SKM-1 (cell line): Measurements from ENCODE around the gene SENP1.
"Not testable (repeated sequence)": the region's sequence is repeated elsewhere in the genome, so short reads cannot be mapped to it uniquely, and the experiment has no call there.

Source experiments
- DNase-seq: peaks from one replicate; lab custom pipeline; 2025; ENCODE audit not compliant: unreplicated experiment; lab: John Stamatoyannopoulos, UW

SENP1 gene

DNA sequence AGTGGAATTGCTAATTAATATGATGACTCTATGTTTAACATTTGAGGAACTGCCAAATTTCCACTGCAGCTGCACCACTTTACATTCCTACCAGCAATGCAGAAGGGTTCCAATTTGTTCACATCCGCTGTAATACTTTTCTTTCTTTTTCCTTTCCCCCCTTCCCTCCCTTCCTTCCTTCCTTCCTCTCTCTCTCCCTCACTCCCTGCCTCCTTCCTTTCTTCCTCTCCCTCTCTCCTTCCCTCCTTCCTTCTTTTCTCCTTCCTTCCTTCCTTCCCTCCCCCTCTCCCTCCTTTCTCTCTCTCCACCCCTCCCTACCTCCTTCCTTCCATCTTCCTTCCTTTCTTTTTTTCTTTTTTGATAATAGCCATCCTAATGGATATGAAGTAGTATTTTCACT, 10.1 kb upstream of the SENP1 start:
- no peak for DNase-seq

DNA sequence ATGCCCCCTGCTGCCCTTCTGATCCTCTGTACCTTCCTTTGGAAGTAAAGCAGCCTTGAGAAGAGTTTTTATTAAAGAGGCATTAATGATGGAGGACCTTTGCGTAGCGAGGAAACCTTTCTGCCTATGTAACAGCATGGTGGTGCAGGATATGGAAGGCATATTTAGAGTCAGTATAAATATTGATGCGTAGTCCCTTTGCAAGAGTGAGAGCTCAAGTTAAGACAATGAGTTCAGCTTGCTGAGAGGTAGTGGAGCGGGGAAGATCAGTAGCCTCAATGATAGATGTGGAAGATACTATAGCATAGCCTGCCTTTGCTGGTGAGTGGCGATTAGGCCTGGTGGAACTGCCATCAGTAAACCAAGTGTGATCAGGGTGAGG, 5.4 kb upstream of the SENP1 start:
- DNase-seq: not testable (repeated sequence)

DNA sequence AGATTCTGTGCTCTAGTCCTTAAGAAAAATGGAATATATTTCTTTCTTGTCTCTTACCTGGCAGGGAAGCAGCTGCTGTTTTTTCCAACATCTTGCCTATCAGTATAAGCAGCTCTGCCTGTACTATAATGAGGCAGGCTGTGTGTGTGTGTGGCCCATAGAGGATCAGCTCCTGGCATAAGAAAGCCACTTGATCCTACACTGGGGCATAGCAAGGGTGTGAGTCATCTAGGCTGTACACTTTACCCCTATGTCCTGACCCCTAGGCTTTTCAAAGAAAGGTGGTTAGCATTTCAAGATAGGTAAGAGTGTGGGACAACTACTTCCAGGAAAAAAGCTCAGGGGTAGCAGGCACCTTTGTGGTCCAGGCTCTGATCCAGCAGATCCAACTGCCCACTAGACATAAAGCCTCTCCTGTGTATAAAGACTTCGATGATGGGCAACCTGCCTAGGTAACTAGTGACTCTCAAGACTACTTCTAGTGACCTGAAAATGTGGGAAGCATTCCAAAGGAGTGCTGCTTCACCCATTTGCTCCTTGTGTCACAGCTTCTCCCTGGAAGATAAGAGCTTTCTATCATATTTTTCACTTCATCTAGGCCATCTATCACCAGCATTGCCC, 4.9 kb upstream of the SENP1 start:
- no peak for DNase-seq

DNA sequence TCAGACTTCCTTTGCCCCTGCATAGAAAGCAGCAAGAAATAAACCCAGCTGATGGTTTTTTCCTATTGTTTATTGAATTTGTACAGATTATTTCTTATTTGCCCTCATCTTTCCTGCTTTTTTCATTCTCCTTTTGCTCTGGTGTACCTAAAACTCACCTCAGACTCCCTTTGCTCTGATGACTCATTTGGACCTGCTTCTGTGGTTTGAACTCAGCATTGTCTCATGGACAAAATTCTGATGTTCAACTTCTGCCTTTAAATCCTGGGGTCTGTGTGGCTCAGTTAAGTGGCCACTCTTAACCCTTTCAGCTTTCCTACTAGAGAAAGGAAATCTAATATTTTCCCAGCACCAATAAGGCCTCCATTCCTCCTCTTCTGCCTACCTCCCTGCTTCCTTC, 3.5 kb upstream of the SENP1 start:
- DNase-seq: no peak

DNA sequence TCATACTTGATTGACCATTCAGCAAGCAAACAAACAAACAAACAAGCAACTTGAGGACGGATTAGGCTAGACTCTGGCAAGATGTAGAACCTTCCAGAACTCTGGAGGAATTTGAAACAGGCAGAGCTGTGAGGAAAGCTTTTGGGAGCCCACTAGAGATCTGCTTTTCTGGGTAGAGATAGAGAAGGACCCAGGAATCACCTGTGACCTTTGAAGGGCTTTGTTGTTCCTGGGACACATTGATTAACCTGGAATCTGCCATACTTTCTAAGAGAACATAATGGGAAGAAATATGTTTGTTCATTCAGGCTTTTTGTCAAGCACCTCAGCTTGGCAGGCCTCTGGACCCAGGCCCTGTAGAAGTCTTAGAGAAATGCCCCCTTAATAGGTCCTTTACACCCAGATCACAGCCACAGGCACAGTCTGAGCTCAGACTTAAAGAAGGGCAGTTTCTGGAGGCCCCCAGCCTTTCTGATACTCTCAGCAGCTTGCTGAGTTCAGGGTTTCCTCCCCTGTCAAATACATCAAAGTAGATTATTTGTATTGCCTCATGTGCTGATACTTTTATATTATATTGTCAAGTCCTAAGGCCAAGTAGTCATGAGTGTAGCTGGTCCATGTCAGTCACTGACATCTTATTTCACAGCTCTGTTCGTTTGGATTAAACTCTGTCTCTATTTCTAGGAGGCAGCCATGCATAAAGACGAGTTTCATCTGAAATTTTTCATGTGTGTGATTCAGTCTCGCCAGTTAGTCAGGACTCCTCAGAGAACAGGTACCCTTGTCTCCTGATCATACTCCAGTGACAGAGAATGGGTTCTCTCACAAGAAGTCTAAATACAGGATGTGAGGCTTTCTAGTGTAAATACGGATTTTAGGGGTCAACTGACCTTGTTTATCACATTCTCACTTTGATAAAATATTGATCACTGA, 1.1 kb upstream of the SENP1 start:
- DNase-seq: no peak

DNA sequence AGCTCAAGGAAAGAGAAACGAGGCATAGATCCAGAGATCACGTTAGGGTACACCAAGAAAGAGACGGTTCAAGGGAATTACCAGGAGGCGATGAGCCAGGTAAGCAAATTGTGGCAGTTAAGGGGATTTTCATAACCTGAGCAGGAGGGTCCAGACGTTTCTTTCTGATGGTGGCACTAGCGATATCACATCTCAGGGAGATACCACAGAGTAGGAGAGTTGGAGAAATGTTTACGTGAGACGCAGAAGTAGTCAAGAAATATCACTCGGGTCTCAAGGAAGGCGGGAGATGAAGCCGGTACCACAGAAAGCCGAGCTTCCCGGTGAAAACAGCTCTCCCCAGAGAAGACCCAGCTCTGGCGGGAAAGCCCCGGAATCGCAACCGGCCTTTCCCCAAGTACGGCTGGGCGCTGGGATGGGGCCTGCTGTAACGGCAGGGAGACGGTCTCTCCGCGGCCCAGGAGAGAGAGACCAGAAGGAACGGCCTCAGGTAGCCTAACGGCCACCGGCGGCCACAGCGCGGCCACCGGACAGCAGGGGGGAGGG, 485 bp downstream of the SENP1 start:
- no peak for DNase-seq

DNA sequence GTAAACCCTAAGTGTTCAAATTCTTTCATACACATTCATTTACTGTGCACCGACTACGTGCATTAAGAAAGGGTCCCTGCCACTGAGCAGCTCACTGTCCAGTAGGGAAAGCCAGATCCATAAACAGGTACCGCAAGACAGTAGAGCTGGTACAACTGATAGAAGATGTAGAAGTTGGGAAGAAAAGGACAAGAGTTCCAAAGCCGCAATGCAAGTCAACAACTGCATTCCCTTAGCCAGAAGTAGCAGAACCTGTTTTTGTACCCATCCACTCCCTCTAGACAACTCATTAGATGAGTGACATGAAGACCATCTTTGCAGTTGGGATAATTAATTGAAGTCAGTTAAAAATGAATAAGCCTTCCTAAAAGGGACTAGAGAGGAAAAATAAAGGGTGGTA, 1.3 kb downstream of the SENP1 start:
- DNase-seq: no peak

DNA sequence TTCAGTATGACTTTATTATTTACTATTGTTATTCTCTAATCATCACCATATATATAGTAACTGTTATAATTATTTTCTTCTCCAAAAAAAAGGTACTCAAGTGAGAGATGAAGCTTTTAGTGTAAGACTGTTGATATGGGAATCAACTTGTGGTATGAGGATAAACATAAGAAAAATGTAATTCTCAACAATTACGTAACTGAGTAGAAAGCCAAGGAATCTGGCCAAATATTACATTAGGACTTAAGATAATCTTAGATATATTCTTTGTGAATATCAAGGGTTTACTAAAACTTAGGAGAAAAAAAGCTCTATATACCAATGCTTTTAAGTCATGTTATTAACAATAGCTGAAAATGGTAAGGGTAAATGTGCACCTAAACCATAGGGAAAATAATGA, 13.3 kb downstream of the SENP1 start:
- DNase-seq: no peak

DNA sequence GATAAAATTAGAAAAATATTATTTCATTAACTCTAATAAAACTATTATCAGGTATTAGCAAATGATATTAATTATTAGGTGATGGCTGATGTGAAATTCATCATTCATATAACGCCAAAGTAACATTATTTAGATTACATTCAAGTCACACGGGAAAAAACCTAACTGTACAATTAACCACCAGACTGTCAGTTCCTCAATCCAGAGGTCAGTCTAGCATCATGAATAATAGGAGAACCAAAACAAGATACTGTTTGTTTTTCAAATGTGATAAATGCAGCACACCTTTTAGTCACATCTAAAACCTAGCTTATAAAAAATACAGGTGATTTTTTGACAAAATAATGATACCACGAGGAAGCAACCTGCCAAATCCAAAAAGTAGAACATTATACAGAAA, 19.6 kb downstream of the SENP1 start:
- no peak for DNase-seq

DNA sequence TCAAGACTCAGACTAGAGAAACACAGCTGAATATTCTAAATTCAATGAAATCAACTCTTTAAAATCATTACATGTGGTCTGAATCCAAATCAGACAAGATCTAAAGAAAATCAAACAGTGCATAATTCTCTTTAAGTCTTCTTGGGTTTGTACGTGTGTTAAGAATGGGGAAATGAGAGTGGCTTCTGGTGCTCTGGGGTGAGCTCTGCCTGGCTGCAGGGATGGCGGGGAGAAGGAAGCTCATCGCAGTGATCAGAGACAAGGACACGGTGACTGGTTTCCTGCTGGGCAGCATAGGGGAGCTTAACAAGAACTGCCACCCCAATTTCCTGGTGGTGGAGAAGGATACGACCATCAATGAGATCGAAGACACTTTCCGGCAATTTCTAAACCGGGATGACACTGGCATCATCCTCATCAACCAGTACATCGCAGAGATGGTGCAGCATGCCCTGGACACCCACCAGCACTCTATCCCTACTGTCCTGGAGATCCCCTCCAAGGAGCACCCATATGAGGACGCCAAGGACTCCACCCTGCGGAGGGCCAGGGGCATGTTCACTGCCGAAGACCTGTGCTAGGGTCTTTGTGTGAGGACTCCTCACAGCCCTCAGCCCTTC, 20.9 kb downstream of the SENP1 start:
- DNase-seq: no peak

DNA sequence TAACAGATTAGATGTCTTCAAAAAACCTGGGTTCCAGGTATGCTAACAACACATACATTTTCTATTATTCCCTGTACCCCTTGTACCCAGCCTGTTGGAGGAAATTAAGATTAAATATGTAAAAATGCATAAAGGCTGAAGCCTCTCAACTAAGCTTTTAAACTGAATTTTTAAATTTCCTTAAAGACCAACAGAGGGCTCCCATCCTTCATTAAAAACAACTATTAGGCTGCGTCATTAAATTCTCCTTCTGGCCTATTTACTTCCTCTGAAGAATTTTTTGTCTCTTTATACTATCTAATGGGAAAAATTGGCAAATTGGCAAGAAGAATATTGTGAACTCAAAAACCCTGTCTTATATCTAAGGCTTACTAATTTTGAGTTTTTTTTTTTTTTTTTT, 21.8 kb downstream of the SENP1 start:
- DNase-seq: no peak

DNA sequence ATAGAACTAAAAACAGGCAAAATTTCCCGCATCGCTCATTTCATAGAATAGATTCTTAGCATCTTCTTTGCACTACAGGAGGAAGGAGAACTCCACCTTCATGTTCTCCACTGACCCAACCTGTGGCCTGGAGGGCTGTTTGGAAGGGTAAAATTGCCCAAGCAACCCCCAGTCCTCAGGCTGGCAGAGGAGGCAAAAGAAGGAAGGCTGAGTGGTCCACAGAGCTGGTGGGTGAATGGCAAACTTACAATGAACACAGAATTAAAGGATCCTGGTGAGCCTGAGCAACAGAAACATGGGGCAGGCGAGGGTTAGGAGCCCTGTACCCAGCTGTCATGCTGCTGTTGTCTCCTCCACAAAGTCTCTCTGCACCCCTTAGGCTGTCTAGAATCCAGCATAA, 25.1 kb downstream of the SENP1 start:
- no peak for DNase-seq

DNA sequence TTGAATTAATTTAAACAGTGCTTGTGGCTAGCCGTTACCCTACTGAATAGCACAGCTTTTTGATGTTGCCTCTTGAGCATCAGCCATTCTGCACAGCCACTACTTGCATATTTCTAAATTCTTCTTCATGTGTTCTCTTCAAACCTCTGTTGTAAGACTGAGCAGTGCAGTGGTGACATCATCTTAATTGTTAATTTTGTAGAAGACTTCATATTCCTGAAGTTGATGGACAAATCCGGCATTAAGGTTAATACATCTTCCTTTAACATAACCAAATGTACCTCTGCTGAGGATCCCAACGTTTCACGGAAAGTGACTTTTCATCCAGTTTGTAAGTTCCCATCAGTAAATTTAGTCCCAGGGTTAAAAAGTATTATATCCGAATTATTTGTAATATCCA, 25.6 kb downstream of the SENP1 start:
- no peak for DNase-seq

DNA sequence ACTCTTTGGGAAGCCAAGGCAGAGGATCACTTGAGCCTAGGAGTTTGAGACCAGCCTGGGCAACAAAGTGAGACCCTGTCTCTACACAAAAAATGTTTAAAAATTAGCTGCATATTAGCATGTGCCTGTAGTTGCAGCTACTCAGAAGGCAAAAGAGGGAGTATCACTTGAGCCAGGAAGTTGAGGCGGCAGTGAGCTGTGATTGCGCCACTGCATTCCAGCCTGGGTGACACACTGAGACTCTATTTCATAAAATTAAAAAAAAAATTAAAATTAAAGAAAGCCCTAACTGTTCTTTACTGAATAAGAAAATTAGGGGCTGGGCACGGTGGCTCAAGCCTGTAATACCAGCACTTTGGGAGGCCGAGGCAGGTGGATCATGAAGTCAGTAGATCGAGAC, 27.0 kb downstream of the SENP1 start:
- DNase-seq: no peak

DNA sequence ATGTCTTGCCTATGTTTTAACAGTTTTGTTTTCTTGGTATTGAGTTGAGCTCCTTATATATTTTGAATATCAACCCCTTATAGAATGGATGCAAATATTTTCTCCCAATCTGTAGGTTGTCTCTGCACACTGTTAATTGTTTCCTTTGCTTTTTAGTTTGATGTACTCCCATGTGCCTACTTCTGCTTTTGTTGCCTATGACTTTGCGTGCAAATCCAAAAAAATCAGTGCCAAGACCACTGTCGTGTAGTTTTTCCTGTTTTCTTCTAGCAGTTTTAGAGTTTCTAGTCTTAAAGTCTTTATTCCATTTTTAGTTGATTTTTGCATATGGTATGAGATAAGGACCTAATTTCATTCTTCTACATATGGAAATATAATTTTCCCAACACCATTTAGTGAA, 28.8 kb downstream of the SENP1 start:
- DNase-seq: no peak

DNA sequence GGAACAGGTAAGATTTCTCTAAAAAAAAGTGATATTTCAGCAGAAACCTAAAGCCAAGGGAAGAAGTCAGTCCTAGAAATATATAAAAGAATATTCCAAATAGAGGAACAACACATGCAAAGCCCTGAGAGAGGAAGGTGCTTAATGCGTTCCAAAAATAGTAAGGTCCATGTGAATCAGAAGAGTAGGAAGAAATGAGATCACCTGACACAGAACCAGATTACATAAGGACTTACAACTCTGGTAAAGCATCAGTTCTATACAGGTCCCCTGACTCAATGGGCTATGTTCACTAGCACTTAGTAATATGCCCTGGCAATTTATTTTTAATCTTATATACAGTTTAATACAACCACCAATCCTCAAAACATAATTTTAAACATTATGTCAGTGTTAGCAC, 30.0 kb downstream of the SENP1 start:
- no peak for DNase-seq

DNA sequence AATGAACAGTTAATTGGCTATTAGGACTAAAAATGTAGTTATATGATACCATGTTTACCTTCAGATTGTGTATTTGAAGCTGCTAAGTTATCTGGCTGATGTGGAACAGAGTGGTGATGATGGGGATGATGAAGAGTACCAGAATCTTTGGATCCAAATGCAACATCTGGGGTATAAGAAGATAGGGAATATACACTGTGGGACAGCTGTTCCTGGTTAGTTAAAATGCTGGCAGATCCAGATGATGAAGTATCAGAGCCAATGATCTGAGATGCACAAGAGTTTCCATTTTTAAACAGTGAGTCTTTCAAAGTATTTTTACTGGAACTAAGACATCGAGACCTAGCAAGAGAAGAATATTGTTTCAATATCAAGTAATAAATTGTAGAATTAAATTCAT, 31.6 kb downstream of the SENP1 start:
- no peak for DNase-seq

DNA sequence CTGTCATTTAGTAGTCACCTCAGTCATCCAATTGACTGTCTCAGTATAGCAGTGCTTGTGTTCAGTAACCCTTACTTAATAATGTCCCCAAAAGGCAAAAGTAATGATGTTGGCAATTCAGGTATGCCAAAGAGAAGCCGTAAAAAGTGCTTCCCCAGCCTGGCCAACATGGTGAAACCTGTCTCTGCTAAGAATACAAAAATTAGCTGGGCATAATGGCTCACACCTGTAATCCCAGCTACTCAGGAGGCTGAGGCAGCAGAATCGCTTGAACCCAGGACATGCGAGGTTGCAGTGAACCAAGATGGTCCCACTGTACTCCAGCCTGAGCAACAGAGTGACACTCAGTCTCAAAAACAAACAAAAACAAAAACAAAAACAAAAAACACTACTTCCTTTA, 33.6 kb downstream of the SENP1 start:
- DNase-seq: no peak

DNA sequence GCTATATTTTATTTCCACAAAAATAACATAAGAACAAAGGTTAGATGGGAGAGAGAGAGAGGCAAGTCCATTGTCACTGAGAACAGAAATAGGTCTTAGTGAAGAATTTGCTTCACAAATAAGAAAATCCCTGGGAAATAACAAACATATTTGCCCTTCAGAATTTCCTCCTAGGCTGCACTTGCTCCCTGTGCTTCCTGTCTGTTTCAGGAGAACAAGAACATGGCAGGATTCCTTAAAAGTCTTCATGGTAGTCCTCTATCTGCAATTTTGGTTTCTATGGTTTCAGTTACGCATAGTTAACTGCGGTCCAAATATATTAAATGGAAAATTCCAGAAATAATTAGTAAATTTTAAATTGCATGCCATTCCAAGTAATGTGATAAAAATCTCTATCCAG, 34.1 kb downstream of the SENP1 start:
- no peak for DNase-seq

DNA sequence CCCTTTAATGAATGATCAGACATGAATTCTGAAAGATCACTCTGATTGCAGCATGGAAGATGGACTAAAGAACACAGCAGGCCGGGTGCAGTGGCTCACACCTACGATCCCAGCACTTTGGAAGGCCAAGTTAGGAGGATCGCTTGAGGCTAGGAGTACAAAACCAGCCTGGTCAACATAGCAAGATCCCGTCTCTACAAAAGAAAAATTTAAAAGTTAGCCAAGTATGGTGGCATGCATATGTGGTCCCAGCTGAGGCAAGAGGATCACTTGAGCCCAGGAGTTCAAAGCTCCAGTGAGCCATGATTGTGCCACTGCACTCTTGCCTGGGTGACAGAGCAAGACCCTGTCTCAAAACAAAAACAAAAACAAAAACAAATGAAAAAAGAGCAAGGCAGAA, 35.1 kb downstream of the SENP1 start:
- DNase-seq: no peak

DNA sequence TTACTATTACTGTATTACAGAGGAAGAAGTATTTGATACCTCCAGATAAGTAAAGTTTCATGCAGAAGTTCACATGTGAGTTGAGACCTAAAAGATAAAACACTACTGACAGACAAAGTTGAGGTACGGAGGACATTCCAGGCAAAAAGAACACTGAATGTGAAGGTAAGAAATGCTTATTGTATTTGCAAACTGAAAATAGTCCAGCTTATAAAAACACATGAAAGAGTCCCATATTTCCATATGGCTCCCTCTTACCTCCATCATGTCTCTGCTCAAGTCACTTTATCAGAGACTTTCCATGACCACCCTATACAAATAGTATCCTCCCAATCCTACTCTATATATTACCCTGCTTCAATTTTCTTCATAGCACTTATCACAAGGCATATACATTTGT, 35.8 kb downstream of the SENP1 start:
- no peak for DNase-seq

DNA sequence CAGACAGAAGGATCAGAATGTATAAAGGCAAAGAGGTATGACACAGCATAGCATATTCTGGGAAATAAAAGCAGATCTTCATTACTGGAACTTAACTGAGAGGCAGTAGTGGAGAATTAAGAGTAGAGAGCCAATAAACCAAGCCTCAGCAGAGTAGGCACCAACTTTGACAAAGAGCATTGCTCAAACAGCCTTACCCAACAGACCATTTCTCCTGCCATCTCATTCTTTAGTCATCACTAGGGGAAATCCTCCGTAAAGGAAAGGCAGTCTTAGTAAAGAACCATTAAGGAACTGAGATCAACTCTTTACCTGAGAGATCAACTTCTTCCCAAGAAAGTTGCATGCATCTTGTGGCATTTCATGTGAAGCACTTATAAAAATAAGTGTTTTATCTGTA, 36.6 kb downstream of the SENP1 start:
- no peak for DNase-seq
